ENCODE results near the gene FOXP1. TPM values are rescaled to one million over a fixed set of nuclear protein-coding genes. Genes with fewer than 3 reads are reported as not detected.
A peak's percentile ranks its signal among the peaks of the same experiment; 100 is the strongest.

FOXP1 gene
- total RNA-seq, 1 donor from 2014 or later: 56.7 TPM

DNA sequence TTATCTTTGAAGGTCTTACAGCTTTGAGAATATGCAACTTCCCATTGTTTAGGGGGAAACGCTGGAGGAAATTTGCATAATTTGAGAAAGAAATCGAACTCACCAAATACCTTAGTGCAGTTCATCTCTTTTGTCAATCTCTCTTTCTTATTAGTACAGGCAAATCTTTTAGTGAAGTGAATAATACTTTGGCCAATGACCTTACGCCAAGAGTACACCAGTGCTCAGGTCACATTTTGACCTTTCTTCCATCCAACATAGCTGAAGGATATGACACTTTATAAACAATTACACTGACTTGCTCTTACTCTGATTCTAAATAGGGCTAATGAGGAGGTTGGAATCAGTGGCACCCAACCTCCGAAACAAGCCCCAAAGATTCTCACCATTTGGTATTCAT, 494.8 kb downstream of the FOXP1 start:
- DNase-seq (ENCODE audit: low read depth in 2 of 2): no peak

DNA sequence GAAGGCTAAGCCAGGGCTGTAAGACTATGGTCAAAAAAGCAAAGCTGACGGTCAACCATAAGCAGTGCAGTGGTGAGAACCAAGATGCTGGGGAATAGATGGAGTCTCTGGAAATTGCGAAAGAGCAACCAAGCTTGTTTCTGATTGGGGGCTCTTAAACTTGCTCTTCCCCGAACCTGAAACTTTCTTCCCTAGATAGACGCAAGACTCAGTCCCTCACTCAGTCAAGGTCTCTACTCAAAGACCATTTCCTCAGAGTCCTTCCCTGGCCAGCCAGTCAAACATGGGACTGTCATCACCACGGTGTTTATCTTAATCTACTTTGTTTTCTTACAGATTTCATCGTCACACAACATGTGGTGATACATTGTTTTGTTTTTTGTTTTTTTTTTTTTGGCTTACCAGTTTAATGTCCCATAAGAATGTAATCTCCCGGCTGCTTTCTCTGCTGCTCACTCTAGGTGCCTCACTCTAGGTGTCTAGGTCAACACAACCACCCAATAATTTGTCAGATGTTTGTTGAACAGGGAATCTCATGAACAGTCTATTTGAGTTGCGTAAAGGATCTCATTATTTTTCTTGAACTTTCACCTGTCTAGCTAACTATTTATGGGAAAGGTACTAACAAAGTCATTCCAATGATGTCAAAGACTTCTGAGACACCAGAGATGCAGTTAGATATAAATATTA, 495.4 kb downstream of the FOXP1 start:
- peak in 1 of 2 donors; percentile 10 for DNase-seq (ENCODE audit: low read depth in 2 of 2)

DNA sequence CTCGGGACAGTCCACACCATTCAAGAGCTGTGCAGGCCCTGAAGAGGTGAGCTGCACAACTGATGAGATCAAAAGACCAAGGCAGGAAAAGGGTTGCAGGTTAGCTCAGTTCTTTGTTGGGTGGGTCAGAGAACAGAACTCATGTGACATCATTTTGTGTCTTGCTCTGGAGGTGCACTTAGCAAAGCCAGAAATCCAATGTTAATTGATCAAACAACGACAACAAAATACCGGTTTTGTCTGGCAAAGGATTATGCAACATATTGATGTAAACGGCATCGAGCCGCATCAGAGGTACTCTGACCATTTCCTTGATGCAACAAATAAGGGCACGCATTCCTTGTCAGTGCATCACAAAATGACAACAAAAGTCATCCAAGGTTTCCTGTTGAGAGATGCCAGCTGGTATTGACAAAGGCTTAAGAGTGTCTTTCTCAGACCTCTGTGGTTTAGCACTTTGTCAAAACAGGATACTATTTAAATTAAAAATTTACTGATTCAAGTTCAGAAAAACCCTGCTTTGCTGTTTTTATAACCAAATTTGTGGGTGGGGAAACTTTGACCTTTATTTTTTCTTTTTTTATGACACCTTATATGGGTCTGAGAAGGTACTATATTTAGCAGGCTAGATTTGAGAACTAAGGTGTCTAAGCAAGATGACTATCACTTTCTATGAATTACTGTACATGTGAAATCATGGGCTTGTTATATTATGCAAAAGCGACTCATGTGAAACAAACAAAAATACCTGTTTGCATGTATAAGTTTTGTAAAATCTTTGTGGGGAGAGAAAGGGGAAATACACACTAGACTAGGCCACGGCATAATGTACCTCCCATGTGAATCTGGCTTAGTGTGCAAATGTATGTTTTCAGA, 496.1 kb downstream of the FOXP1 start:
- DNase-seq (ENCODE audit: low read depth in 2 of 2): peak in 1 of 2 donors; percentile 64

DNA sequence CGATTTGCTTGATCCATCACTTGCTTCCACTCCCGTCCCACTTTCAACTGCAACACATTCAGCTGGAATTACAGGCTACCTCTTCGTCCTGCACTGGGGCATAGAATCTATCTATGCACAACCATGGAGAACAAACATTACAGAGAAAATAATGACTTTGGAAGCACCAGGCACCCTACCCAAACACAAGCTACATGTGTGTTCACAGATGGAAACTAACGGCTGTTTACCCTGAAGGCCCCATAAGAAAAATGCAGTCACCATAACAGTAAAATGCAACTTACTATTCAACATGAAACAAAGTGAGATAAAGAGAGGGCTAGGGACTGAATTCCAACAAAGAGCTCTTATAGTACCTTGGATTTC, 496.8 kb downstream of the FOXP1 start:
- no peak for DNase-seq (ENCODE audit: low read depth in 2 of 2)

DNA sequence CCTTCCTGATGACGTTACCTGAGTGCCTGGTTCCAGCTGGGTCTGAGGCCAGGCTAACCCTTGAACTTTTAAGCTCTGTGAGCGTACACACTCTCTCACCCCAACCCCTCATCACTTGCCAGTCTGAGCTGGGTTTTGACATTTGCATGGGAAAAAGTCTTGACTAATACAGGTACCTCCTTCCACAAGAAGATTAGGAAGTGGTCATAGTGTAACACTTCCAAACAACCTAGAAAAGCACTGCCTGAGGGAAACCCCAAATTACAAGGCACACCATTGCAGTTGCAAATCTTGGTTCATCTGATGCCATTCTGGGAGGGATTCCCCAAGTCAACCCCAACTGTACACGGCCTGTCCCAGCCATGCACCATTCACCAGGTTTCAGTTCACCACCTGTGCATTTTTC, 499.8 kb downstream of the FOXP1 start:
- no peak for DNase-seq (ENCODE audit: low read depth in 2 of 2)

DNA sequence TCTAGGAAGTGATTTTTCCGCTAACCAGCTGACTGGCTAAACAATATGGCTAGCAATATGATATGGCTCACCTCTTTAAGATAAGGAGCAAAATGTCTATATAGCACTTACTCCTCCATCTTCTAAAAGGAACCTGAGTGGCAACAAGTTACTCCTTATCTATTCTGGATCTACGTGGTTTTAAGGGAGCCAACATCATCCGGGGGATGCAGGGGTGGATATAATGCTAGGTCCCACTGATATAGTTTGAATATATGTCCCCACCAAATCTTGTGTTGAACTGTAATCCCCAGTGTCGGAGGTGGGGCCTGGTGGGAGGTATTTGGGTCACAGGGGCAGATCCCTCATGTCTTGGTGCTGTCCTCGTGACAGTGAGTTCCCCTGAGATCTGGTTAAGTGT, 500.7 kb downstream of the FOXP1 start:
- DNase-seq (ENCODE audit: low read depth in 2 of 2): no peak

DNA sequence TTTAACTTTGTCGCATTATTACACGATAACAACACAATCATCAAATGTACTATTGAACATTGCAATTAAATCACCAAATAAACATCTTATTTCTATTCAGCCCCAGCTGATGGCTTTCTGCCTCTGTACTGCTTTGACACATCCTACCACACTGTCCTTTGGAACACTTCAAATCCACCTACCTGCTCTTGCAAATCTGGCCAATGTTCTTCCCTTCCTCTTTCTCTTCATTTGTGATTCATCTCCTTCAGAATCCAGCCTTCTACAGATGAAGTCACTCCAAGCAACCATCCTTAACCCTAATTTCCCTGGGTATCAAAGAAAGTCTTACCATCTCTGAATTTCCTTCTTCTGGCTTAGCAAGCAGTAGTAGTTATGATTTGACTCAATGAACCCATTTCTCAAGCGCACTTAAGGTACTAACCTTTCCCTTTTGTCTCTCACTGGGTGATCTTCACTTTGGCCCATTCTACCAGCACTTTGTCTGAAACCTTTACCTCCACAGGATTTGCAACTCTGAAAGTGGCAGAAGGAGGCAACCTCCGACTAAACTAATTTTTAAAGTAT, 502.9 kb downstream of the FOXP1 start:
- DNase-seq (ENCODE audit: low read depth in 2 of 2): no peak

DNA sequence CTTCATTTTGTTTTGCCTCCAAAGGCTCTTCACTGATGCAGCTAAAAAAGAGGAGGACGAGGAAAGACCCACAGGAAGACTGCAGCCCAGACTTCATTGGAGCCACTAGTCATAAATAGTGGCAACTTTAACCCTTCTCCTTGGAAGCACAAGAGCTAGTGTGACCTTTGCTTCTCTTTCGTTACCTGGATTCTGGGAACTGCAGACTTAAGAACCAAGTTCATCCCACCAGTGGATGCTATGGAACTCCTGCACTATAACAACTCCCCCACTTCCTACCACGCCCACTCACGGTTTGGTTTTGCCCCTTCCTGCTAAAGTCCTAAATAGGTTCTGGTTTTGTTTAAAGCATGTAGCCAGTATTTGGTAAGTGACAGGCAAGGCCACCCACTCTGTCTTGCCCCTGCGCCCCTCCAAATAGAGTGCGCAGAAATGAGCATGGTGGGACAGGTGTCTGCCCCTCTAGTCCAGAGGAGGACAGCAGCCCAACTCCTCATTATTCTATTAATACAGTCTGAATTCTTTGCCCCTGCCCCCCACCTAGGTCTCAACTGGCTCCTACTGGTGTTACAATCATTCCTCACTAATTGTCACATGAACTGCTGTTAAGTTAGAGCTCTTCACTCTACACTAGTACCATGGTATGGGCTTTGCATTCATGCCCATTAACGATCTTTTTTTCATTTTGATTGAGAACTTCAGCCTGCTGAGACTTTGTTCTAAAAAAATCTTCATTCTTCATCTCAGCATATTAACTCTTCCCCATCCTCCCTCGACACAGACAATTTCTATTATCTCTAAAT, 504.6 kb downstream of the FOXP1 start:
- DNase-seq (ENCODE audit: low read depth in 2 of 2): no peak

DNA sequence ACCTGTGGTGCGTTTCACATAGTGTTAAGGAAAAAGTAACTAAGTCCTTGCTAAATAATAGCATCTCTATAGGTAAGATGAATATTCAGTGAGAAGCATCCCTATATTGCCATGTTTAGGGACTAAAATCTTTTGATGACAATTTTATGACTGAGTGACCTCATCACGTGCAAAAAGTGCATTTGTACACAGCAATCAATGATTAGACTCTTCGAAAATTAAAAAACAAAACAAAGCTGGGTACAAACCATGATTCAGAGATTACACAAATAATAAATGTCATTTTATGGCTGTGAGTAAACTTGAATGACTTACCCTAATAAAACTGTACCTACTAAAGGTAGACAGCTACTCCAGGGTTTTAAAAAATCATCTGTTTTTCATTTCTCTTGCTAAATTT, 505.3 kb downstream of the FOXP1 start:
- DNase-seq (ENCODE audit: low read depth in 2 of 2): no peak

DNA sequence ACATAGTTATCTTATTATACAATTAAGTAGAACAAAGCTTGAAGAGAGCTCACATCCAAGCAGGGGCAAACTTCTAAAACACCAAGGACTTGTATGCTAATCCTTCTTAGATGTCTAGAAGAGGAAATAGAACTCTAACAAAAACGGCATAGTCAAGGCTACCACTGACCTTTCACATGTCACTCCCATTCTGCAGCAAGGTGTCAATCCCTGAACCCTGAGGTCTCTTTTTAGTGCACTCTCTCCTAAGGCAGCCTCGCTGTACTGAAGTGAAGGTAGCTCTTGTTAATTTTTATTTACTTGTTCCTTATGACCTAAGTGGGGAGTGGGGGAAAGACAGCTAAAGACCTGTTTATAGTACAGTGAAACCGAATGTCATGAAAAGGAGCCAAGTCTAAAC, 506.5 kb downstream of the FOXP1 start:
- no peak for DNase-seq (ENCODE audit: low read depth in 2 of 2)

DNA sequence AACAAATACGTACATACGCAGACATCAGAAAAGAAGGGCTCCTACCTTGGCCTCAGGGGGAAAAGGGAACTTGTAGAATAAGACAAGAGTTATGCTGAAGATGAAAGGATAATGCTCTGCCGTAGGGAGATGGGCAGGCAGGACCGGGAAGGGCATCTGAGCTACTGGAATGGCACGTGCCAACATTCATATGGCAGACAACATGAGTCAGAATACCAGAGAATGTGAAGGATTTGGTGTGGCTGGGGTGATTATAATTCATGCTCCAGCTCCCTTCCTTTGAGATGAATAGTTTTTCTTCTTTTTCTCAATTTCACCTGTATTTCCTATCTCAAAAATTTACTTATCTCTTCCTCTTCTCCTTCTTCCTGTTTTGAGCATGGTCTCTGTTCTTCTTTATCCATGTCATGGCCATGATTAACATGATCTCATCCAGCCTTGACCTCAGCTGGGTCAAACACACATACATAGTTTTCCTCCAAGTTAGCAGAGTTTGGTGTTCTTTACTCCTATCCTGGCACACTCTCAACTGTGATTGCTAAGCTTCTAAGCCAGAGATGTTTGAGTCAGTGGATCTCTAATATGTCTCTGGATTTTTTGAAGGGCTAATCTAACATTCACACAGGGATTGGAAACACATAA, 507.0 kb downstream of the FOXP1 start:
- no peak for DNase-seq (ENCODE audit: low read depth in 2 of 2)

DNA sequence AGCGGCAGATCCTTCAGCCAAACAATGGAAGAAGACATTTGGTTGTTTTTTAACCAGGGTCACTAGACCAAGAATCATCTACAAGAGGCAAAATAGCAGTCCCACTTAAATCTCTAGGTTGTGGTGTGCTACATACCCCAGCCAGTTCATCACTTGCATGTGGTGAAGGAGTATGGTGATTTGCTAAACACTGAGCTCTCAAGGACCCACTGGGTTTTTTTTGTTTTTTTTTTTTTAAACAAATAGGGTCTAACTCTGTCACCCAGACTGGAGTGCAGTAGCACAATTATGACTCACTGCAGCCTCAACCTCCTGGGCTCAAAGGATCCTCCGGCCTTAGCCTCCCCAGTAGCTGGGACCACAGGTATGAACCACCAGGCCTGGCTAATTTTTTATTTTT, 508.0 kb downstream of the FOXP1 start:
- DNase-seq (ENCODE audit: low read depth in 2 of 2): no peak

DNA sequence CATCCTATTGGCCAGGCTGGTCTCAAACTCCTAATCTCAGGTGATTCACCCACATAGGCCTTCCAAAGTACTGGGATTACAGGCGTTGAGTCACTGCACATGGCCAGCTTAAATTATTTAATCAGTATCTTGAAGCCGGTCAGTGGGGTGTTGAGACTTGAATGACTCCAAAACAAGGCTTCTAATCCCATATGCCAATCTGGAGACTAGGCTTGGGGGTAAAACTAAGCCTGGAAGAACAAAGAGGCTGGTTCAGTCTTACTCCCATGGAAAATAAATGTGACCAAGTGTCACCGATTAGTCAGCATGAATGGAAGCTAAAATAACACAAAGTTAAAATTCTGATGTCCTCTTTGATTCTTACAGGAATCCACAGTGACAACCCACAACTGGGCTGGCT, 509.1 kb downstream of the FOXP1 start:
- no peak for DNase-seq (ENCODE audit: low read depth in 2 of 2)

DNA sequence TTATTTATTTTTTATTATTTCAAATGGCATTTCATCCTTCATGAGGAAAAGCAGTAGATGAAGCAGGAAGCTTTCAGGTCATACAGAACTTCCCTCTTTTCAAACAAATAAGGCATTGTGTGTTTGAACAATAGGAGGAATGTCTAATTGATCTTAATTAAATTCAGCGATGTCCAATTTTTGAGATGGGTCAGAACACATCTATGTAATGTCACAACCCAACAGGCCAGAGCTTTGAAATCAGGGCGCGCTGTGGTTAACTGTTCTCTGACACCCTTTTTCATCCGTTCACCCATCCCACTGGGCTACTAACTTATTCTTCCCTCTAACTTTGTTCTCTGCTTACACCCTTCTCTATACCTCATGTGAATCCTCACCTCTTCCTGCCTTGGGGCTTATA, 510.5 kb downstream of the FOXP1 start:
- DNase-seq (ENCODE audit: low read depth in 2 of 2): peak in 1 of 2 donors; percentile 21

DNA sequence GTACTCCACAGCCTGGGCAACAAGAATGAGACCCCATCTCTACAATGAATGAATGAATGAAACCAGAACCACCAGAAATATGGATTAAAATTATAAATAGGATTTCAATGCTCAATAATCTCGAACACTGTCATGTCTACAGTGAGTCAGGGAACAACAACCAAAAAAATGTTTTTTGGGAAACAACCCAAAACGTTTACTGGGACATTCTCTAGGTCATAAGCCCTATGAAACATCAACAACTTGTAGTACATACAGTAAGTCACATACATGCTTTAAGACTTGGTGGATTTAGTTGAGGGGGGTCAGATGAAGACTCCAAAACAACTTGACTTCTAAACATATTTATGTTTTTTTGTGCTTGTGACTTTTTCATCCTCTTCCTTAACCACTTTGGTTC, 511.2 kb downstream of the FOXP1 start:
- no peak for DNase-seq (ENCODE audit: low read depth in 2 of 2)

DNA sequence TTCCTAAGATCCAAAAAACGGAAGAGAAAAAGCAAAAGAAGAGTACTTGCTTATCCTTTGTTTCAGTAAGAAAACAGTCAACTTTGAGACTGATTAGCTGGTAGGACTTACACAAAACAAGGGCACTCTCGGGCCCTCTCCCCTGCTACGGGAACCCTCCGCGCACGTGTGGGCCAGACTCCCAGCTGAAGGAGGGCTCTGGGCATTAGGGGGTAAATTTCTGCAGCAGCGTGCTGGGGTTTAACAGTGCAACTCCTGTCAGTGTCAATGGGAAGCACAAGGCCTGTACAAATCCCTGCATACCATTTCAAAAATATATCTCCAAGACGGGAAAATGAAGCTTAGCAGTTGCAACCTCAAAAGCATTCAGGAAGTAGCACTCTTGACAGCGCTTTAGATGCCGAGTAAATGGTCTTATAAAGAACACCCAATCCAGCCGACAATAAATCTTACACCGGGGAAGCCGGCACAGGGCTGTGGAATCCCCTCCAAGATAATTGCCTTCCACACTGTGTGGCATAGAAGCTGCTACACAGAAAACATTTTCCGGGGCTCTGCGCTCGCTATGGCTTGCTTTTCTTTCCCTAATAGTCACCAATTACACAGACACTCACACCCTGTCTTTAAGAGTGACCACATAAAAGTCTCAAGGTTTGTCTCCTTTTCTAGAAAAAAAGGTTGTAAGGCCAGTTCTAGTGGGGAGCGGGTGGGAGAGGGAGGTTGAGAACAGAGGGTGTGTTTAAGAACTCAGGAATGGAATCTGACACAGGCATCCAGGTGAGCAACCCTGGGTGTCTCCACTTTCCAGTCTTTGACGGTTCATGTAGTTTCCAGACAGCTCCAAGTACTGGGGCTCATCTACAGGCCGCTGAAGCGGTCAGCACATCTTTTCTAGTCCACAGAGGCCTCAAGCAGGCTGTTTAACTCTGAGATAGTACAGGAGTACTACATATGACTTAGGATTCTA, 512.7 kb downstream of the FOXP1 start:
- DNase-seq (ENCODE audit: low read depth in 2 of 2): no peak

DNA sequence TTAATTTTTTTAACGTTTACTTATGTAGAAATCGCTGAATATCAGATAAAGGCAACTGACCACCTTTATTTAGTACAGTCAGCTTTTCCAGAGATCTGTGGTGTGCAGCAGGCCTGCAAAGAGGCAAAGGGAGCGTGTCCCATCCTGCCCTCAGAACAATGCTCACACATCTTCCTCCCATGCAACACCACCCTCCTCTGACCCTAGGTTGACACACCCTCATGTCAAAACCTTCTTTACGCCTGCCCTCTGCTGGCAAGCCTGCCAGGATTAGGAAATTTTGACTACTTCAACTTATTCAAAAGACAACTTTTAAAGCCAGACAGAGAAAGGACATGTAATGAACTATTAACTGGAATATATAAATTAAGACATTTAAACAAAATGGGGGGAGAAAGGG, 513.7 kb downstream of the FOXP1 start:
- peak in 1 of 2 donors; percentile 81 for DNase-seq (ENCODE audit: low read depth in 2 of 2)

DNA sequence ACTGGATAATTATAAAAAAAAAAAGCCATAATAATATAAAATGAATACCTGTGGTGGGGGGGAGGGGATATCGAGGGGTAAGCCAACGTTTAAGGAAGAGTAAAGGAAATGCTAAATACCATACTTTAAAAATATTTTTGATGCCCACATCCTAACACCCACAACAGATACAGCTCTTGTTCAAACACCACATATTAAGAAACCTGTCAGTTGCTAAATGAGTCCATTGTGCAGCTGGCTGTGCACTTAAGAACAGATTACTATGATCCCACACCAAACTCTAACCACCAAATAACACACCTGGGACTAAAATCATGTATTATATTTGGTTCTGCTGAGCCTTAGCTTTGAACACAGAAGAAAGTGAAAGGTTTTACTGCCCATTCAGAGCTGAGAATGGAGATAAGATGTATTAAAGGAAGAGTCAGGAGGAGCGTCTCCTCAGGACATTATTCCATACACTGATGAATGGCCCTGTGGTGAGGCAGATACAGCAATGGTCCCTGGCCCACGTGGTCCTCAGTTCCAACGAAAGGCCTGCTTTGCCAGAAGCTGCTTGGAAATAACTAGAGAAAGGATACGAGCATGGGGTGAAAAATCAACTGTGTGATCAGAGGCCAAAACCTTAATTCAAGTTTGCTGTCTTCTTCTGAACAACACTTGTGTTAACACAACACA, 515.4 kb downstream of the FOXP1 start:
- DNase-seq (ENCODE audit: low read depth in 2 of 2): no peak

DNA sequence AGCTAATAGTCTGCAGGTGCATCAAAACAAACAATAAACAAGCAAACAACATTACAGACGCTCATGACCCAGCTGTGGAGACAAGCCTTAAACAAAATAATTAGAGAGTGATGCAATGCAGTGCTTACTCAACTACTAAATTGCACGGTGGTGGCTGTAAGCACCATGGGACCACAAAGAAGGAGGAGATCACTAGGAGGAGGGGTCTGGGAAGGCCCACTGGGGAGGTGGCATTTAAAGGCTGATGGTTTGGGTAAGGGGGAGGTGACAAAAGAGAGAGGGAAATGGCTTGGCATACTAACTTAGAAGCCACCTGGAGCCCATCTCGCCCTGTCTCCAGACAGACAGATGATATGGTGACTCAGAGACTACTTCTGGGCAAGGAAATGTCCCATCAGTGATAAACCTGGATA, 516.7 kb downstream of the FOXP1 start:
- no peak for DNase-seq (ENCODE audit: low read depth in 2 of 2)

DNA sequence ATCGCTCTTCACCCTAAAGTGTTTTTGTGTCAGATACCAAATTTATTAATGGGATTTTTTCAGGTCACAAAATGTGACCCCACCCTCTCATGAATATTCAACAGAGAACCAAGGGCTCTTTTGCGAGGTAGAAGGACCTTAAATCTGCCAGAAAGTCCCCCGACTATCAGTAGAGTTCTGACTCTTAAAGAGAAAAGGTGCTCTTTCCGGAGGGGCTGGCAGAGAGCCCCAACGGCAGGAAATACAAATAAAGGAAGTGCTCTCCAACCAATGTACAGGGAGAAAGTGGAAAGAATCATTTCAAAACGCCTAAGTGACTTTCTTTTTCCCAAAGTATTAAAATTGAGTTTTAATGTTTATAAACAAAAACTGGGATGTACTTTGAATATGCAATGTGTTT, 517.2 kb downstream of the FOXP1 start:
- peak in 1 of 2 donors; percentile 60 for DNase-seq (ENCODE audit: low read depth in 2 of 2)
